ENCODE results near the gene LACRT.

DNA sequence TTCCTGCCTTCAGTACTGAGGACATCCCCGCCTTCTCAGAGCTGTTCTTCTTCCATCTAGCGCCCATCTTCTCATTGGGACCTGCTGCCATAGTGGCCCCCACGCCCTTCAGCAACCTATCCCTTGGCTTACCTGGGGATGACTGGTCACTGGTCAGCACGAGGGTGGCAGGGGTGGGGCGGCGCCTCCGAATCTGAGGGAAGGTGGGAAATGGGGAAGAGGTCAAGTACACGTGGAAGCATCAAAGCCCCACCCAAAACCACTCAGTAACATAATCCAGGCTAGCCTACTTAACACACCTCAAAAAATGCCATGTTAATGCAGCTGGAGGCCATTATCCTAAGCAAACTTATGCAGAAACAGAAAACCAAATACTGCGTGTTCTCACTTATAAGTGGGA lies 50.6 kb downstream of the LACRT start:
- TF ChIP-seq CTCF (IDR thresholded peaks at IDR 0.05) (no peak), POLR2A (IDR thresholded peaks at IDR 0.05) (no peak)
